GM12878 (cell line): Measurements from ENCODE around the gene CTNNA3. TPM values are rescaled to one million over a fixed set of nuclear protein-coding genes. Genes with fewer than 3 reads are reported as not detected.

ENCODE experiments used
- ATAC-seq: fragments of 200-7000 bp; cut with Tn5 transposase; 3 replicates; pipeline ENCODE4 v1.9.1; 2020; ENCODE audit warnings: mild to moderate bottlenecking, moderate library complexity
- BruUV-seq: library from RNA; stranded (reverse); fragments of 400-500 nt; replicated peaks from 2 replicates; lab custom pipeline; 2021; lab: Mats Ljungman, UMichigan
- CTCF ChIA-PET: fragments of 300-600 bp; sonication (Branson Sonifier 250); formaldehyde crosslinking; extraction: SDS; loops from one replicate; lab custom pipeline; 2021; ENCODE audit warnings: inconsistent platforms; lab: Yijun Ruan, JAX
- POLR2A ChIA-PET: fragments of 350-600 bp; formaldehyde crosslinking; extraction: SDS; loops from one replicate; lab custom pipeline; 2021; ENCODE audit warnings: inconsistent platforms; lab: Charles Lee
- RAD21 ChIA-PET: fragments of 300-600 bp; sonication (Branson Sonifier 250); formaldehyde crosslinking; loops from one replicate; lab custom pipeline; 2023; ENCODE audit warnings: antibody characterized with exemption; ENCODE audit not compliant: unreplicated experiment; lab: Charles Lee
- SMC1A ChIA-PET: fragments of 300-600 bp; sonication (Branson Sonifier 250); formaldehyde crosslinking; loops from one replicate; lab custom pipeline; 2023; ENCODE audit not compliant: unreplicated experiment, uncharacterized antibody; lab: Charles Lee
- DNase-seq: peaks from one replicate; pipeline ENCODE4 v3.0.0-alpha.2; 2011; ENCODE audit warnings: low read depth, low spot score
- FAIRE-seq: peaks from 3 replicates; lab custom pipeline; 2011; peaks lifted over from hg19 to GRCh38; lab: Jason Lieb, UNC
- H2AFZ ChIP-seq: 2 replicates; pipeline ENCODE4 v1.6.0; 2011; ENCODE audit warnings: low read depth, low read length, control low read depth; ENCODE audit not compliant: control insufficient read depth
- H3K27ac ChIP-seq: 2 replicates; pipeline ENCODE4 v1.5.1; 2011; ENCODE audit warnings: control low read depth; ENCODE audit not compliant: control insufficient read depth, insufficient read depth
- H3K27me3 ChIP-seq, 2 experiments: replicated peaks in 1 of 2; 2 replicates each; pipeline versions ENCODE4 v1.6.0 to v1.6.1; 2011; ENCODE audit warnings: low read length in 1 of 2; ENCODE audit not compliant: control insufficient read depth in 2 of 2, insufficient read depth in 2 of 2
- H3K36me3 ChIP-seq, 2 experiments: 2 replicates each; pipeline ENCODE4 v1.5.1; 2011; ENCODE audit warnings: low read length in 1 of 2; ENCODE audit not compliant: control insufficient read depth in 2 of 2, insufficient read depth in 2 of 2
- H3K4me1 ChIP-seq: 2 replicates; pipeline ENCODE4 v1.6.1; 2011; ENCODE audit warnings: mild to moderate bottlenecking, low read length, moderate library complexity, mixed read lengths; ENCODE audit not compliant: control insufficient read depth, insufficient read depth
- H3K4me2 ChIP-seq: 2 replicates; pipeline ENCODE4 v1.6.0; 2011; ENCODE audit warnings: control low read depth; ENCODE audit not compliant: control insufficient read depth, insufficient read depth
- H3K4me3 ChIP-seq: fragments of 200-600 bp; sonication (generic); 2 replicates; pipeline ENCODE4 v1.5.1; 2016
- H3K79me2 ChIP-seq: 2 replicates; pipeline ENCODE4 v1.6.0; 2011; ENCODE audit warnings: low read length; ENCODE audit not compliant: control insufficient read depth, insufficient read depth
- H3K9ac ChIP-seq: 2 replicates; pipeline ENCODE4 v1.8.0; 2011; ENCODE audit warnings: low read length, control low read depth, mixed read lengths; ENCODE audit not compliant: control insufficient read depth, insufficient read depth
- H3K9me3 ChIP-seq: replicated peaks from 3 replicates; pipeline ENCODE4 v1.5.1; 2011; ENCODE audit warnings: mild to moderate bottlenecking, low read length; ENCODE audit not compliant: control insufficient read depth, insufficient read depth
- H4K20me1 ChIP-seq: 2 replicates; pipeline ENCODE4 v1.6.0; 2011; ENCODE audit not compliant: control insufficient read depth, insufficient read depth
- ATF7 ChIP-seq: fragments of 450-650 bp; IDR thresholded peaks from 2 replicates; pipeline ENCODE4 v1.6.1; 2016; ENCODE audit warnings: low read depth, mild to moderate bottlenecking
- ELK1 ChIP-seq: IDR thresholded peaks from 2 replicates; pipeline ENCODE4 v1.6.1; 2012; ENCODE audit warnings: low read depth, low read length, improper control_type of control experiment
- NFIC ChIP-seq: IDR thresholded peaks from 2 replicates; pipeline ENCODE4 v1.6.1; 2012; ENCODE audit warnings: low read depth, mild to moderate bottlenecking, inconsistent platforms, low read length, moderate library complexity
- NKRF ChIP-seq: fragments of 450-650 bp; conservative IDR thresholded peaks from 2 replicates; pipeline ENCODE4 v1.6.1; 2017; ENCODE audit warnings: mild to moderate bottlenecking, moderate library complexity
- NR2C2 ChIP-seq: IDR thresholded peaks from 2 replicates; pipeline ENCODE4 v1.6.1; 2011; ENCODE audit warnings: borderline replicate concordance, low read depth; ENCODE audit not compliant: control insufficient read depth, insufficient read length
- RUNX3 ChIP-seq: IDR thresholded peaks from 2 replicates; pipeline ENCODE4 v1.6.1; 2012; ENCODE audit warnings: low read length, inconsistent platforms
- SIX5 ChIP-seq: IDR thresholded peaks from 2 replicates; pipeline ENCODE4 v1.6.1; 2011; ENCODE audit warnings: mild to moderate bottlenecking, low read depth, low read length, moderate library complexity; ENCODE audit not compliant: severe bottlenecking
- SMARCA5 ChIP-seq: fragments of 450-650 bp; IDR thresholded peaks from 2 replicates; pipeline ENCODE4 v1.6.1; 2017; ENCODE audit warnings: mild to moderate bottlenecking
- SMC3 ChIP-seq: IDR thresholded peaks from 2 replicates; pipeline ENCODE4 v1.6.1; 2011; ENCODE audit warnings: low read length, improper control_type of control experiment, borderline replicate concordance
- WGBS: methylation state at CpG from one replicate; pipeline ENCODE4 v1.1.6; 2016; ENCODE audit warnings: low lambda C conversion rate; ENCODE audit not compliant: insufficient replicate concordance, insufficient coverage; ENCODE audit errors: missing lambda C conversion rate; 5-methylcytosine and 5-hydroxymethylcytosine counted together
- in situ Hi-C: fragments of 300-500 bp; cut with MboI; formaldehyde crosslinking; loops from 9 replicates; pipeline ENCODE4 v1.14.3; 2018; ENCODE audit warnings: mixed read lengths
- intact Hi-C: fragments of 100-400 bp; cut with micrococcal nuclease; formaldehyde crosslinking; loops from one replicate; pipeline ENCODE4 v1.14.2; 2022; ENCODE audit not compliant: unreplicated experiment
- polyA plus RNA-seq, 11 experiments: library from polyadenylated mRNA; depleted of rRNA in 4 of 11; unstranded in 6 of 11; stranded (reverse) in 5 of 11; fragments of >200 nt; fragmentation: Nextera tagmentation in 4 of 11; fragmentation: Illumina TruSeq in 1 of 11; extraction: Ambion mirVana in 4 of 11; extraction: Trizol in 1 of 11; gene quantifications; 1 replicate in 1 of 11; 2 replicates in 10 of 11; pipeline versions ENCODE4 v1.2.1 to v1.2.3, GENCODE V29; 2011 to 2016; ENCODE audit warnings: inconsistent platforms in 2 of 11, missing spikeins in 2 of 11, low read depth in 1 of 11
- total RNA-seq, 4 experiments: library from RNA; depleted of rRNA in 3 of 4; stranded (reverse); fragments of >200 nt in 3 of 4; fragmentation: Illumina TruSeq in 1 of 4; extraction: Trizol in 1 of 4; gene quantifications; 2 replicates each; pipeline versions ENCODE4 v1.2.1 to v1.2.3, GENCODE V29; 2013 to 2021
- TF ChIP-seq, protein P1 (sequence below): fragments of 450-650 bp; IDR thresholded peaks from 2 replicates; pipeline ENCODE4 v1.6.1; 2017; ENCODE audit warnings: mild to moderate bottlenecking, moderate library complexity
- TF ChIP-seq, protein P2 (sequence below), 3 experiments: IDR thresholded peaks in 2 of 3; conservative IDR thresholded peaks in 1 of 3; 2 replicates each; pipeline ENCODE4 v1.5.1; 2011; ENCODE audit warnings: low read depth in 3 of 3, low read length in 3 of 3, mild to moderate bottlenecking in 3 of 3, control low read depth in 2 of 3, moderate library complexity in 2 of 3, inconsistent platforms in 1 of 3, mixed read lengths in 1 of 3; ENCODE audit not compliant: control insufficient read depth in 2 of 3, insufficient read depth in 1 of 3; ENCODE audit errors: extremely low read depth in 1 of 3
- TF ChIP-seq, protein P3 (sequence below): IDR thresholded peaks from 2 replicates; pipeline ENCODE4 v1.6.1; 2012; ENCODE audit warnings: low read depth, low read length, improper control_type of control experiment

CTNNA3 gene
- total and polyA plus RNA-seq, 10 of the 15 experiments (the other 5 are each of a cell fraction or from before 2014, with no cell fraction given) = under 0.01 to 4.5 (median 0.22) TPM; not detected in 2

- no TSS peak for BruUV-seq
- RAD21 ChIA-PET = interaction anchor here (1.1 to 1.4 kb wide), 4 partner anchors 629 to 1449 kb away, joined by 3 to 4 read pairs (median 3); no protein-coding TSS in a partner anchor
- ATAC-seq (peak; percentile 89), FAIRE-seq (peak; percentile 84), DNase-seq (peak; percentile 20)
- no peak overlapping the region for H3K27ac ChIP-seq
- H3K9me3 ChIP-seq = no peaks in the 10 kb centered on the region
- CTCF ChIA-PET = interaction anchor here (1.1 to 2.8 kb wide), 11 partner anchors 13 to 1448 kb away, joined by 3 to 15 read pairs (median 4); no protein-coding TSS in a partner anchor
- H3K79me2 ChIP-seq = no peaks in the 10 kb centered on the region
- H3K4me1 ChIP-seq = no peaks in the 10 kb centered on the region
- no peaks in the 10 kb centered on the region for H3K27me3 ChIP-seq
- in situ Hi-C loops = no loop called here
- H2AFZ ChIP-seq = peak overlapping the region; percentile 64
- H3K4me2 ChIP-seq = no peak overlapping the region; the same call in 1 of the 2 replicates
- POLR2A ChIA-PET = interaction anchor here (0.5 kb wide), 1 partner anchor 703 kb away, joined by 4 read pairs; no protein-coding TSS in a partner anchor
- no peak overlapping the region for H3K9ac ChIP-seq
- SMC1A ChIA-PET = interaction anchor here (1.2 to 1.7 kb wide), 2 partner anchors 12 to 684 kb away, joined by 3 to 5 read pairs; no protein-coding TSS in a partner anchor
- no peak overlapping the region for H3K4me3 ChIP-seq
- intact Hi-C loops = loop anchor here (2.0 to 10.0 kb wide), 3 partner anchors 626 to 1446 kb away; no protein-coding TSS in a partner anchor
- 41% methylated on average over 5 of the region's 5 CpGs for WGBS
- H3K36me3 ChIP-seq = no peaks in the 10 kb centered on the region
- H4K20me1 ChIP-seq = no peaks in the 10 kb centered on the region
- TF ChIP-seq SMC3 (peak; percentile 77; the same call in 1 of the 2 replicates), ATF7 (peak; percentile 92), NR2C2 (no peak), NKRF (no peak), SIX5 (no peak), ELK1 (peak; percentile 92), NFIC (no peak), RUNX3 (no peak), SMARCA5 (no peak)
- TF ChIP-seq, protein P1, sequence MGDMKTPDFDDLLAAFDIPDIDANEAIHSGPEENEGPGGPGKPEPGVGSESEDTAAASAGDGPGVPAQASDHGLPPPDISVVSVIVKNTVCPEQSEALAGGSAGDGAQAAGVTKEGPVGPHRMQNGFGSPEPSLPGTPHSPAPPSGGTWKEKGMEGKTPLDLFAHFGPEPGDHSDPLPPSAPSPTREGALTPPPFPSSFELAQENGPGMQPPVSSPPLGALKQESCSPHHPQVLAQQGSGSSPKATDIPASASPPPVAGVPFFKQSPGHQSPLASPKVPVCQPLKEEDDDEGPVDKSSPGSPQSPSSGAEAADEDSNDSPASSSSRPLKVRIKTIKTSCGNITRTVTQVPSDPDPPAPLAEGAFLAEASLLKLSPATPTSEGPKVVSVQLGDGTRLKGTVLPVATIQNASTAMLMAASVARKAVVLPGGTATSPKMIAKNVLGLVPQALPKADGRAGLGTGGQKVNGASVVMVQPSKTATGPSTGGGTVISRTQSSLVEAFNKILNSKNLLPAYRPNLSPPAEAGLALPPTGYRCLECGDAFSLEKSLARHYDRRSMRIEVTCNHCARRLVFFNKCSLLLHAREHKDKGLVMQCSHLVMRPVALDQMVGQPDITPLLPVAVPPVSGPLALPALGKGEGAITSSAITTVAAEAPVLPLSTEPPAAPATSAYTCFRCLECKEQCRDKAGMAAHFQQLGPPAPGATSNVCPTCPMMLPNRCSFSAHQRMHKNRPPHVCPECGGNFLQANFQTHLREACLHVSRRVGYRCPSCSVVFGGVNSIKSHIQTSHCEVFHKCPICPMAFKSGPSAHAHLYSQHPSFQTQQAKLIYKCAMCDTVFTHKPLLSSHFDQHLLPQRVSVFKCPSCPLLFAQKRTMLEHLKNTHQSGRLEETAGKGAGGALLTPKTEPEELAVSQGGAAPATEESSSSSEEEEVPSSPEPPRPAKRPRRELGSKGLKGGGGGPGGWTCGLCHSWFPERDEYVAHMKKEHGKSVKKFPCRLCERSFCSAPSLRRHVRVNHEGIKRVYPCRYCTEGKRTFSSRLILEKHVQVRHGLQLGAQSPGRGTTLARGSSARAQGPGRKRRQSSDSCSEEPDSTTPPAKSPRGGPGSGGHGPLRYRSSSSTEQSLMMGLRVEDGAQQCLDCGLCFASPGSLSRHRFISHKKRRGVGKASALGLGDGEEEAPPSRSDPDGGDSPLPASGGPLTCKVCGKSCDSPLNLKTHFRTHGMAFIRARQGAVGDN = no peak
- TF ChIP-seq, protein P2, sequence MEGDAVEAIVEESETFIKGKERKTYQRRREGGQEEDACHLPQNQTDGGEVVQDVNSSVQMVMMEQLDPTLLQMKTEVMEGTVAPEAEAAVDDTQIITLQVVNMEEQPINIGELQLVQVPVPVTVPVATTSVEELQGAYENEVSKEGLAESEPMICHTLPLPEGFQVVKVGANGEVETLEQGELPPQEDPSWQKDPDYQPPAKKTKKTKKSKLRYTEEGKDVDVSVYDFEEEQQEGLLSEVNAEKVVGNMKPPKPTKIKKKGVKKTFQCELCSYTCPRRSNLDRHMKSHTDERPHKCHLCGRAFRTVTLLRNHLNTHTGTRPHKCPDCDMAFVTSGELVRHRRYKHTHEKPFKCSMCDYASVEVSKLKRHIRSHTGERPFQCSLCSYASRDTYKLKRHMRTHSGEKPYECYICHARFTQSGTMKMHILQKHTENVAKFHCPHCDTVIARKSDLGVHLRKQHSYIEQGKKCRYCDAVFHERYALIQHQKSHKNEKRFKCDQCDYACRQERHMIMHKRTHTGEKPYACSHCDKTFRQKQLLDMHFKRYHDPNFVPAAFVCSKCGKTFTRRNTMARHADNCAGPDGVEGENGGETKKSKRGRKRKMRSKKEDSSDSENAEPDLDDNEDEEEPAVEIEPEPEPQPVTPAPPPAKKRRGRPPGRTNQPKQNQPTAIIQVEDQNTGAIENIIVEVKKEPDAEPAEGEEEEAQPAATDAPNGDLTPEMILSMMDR (IDR thresholded peaks at IDR 0.05 in 2 of 3, conservative IDR thresholded peaks at IDR 0.05 in 1 of 3; ENCODE audit: control insufficient read depth in 2 of 3, extremely low read depth in 1 of 3, insufficient read depth in 1 of 3, low read depth in 3 of 3, low read length in 3 of 3) = peak; percentile 49 to 67 (median 57)
- TF ChIP-seq, protein P3, sequence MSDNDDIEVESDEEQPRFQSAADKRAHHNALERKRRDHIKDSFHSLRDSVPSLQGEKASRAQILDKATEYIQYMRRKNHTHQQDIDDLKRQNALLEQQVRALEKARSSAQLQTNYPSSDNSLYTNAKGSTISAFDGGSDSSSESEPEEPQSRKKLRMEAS = no peak
Observed at GRCh38 chr10:66180581-66181318, 1515.2 kb downstream of the CTNNA3 start.
